AG09309 (cell line): ENCODE results near the gene UBE2C.
A peak's percentile ranks its signal among the peaks of the same experiment; 100 is the strongest.

Source experiments
- DNase-seq: peaks from one replicate; pipeline ENCODE4 v3.0.0-alpha.2; 2010; ENCODE audit warnings: low read depth
- H3K4me3 ChIP-seq: 2 replicates; pipeline ENCODE4 v1.5.1; 2011; ENCODE audit warnings: mild to moderate bottlenecking, low read depth, low read length, moderate library complexity; ENCODE audit not compliant: control insufficient read depth
- CTCF ChIP-seq: IDR thresholded peaks from 2 replicates; pipeline ENCODE4 v1.5.1; 2011; ENCODE audit warnings: mild to moderate bottlenecking, low read depth, low read length, inconsistent platforms; ENCODE audit not compliant: insufficient read depth, control insufficient read depth; ENCODE audit errors: missing control alignments

UBE2C gene

GRCh38 chr20:45816951-45817350 is 4.5 kb downstream of the UBE2C start:
- no peak overlapping the region for H3K4me3 ChIP-seq
- no peak for DNase-seq
- TF ChIP-seq CTCF = no peak

DNA sequence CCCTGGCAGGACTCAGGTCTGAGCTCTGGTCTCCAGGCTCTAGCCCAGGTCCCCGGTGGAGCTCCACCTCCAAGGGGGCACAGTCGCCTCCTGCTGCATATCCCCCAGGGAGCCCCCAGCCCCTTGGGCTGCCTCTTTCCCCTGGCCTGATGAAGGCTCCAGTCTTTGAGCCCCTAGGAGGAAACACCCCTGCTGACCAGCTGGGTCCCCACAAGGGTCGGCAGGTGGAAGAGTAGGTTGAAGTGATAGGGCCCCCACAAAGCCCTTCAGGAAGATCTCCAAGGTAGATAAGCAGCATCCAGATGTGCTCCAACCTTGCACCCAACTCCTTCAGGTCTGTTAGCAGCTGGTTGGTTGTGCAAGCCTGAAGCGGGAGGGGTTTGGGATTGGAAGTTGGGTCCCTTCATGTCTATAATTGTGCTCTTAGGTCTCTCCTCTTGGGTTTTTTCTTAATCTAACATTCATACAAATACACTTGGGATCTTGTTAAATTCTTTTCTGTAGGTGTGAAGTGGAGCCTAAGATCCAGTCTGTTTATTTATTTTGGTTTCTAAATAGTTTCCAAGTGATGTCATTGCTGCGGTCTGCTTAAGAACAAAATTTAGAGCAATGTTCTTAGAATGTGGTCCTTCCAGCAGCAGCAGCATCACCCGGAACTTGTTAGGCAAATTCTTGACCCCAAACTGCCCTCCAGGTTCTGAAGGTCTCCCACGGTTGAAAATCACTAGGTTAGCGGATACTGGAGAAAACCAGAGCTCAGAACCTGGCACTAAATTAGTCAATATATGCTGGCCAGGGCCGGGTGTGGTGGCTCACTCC is 5.1 kb downstream of the UBE2C start:
- peak; percentile 51 for DNase-seq
- TF ChIP-seq CTCF = no peak
- H3K4me3 ChIP-seq = no peak overlapping the region

DNA sequence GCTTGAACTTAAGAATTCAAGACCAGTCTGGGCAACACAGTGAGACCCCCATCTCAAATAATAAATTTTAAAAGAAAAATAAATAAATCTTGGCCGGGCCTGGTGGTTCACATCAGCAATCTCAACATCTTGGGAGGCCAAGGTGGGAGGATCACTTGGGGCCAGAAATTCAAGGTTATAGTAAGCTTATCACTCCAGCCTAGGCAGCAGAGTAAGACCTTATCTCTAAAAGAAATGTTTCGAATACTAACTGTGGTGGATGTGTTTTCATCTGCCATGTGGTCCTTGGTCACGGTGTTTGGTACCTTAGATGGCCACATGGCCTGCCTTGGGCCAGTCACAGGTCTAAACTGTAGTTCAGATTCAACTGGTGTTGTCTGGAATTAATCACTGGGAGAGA is 5.8 kb downstream of the UBE2C start:
- TF ChIP-seq CTCF = no peak
- H3K4me3 ChIP-seq = no peak overlapping the region

DNA sequence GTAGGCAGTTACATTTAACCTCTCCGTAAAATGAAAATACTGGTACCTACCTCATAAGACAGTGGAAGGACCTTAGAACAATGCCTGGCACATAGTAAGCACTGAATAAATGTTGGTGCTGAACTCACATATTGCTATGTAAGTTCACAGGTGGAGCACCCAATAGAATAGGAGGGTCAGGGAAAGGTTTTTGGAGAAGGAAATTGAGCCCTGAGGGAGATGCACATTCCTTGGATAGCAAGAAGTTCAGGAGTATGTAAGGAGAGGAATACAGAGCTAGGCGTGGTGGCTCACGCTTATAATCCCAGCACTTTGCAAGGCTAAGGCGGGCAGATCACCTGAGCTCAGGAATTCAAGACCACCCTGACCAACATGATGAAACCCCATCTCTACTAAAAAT is 7.0 kb downstream of the UBE2C start:
- H3K4me3 ChIP-seq = no peak overlapping the region
- DNase-seq = no peak
- TF ChIP-seq CTCF = no peak

More for the DNA sequence above, 5.8 kb downstream of the UBE2C start:
- no peak for DNase-seq

GRCh38 chr20:45821947-45822346 is 9.5 kb downstream of the UBE2C start:
- no peak overlapping the region for H3K4me3 ChIP-seq
- TF ChIP-seq CTCF = no peak
- no peak for DNase-seq

DNA sequence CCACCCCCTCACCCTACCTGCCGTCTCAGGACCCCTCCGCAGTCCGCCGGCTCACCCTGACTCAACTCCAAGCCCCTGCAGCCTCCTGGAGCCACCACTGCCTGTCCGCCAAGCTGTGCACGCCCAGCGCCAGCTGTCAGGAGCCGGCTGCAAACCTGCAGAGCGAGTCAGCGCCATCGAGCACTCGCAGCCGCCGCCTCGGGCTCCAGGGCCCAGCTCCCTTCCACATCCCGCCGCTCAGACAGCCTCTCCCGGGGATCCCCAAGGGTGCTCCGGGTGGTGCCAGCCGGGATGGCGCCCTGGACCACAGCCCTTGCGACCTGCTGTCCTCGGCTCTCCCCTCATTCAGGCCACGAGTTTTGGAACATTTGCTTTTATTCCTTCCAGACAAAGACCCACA is 10.4 kb downstream of the UBE2C start:
- no peak for DNase-seq
- no peak overlapping the region for H3K4me3 ChIP-seq
- TF ChIP-seq CTCF = no peak
